SK-N-SH (cell line): ENCODE data around the gene XKR7. TPM values are rescaled to one million over a fixed set of nuclear protein-coding genes. Genes with fewer than 3 reads are reported as not detected.

Experiments
- CTCF ChIA-PET: fragments of 300-600, 350-600 bp; formaldehyde crosslinking; extraction: SDS; loops from one replicate; lab custom pipeline; 2021; lab: Yijun Ruan, JAX
- POLR2A ChIA-PET: fragments of 350-600 bp; sonication (Branson Sonifier 250); formaldehyde crosslinking; extraction: SDS; loops from one replicate; lab custom pipeline; 2020; ENCODE audit warnings: antibody characterized with exemption, inconsistent platforms; lab: Yijun Ruan, JAX
- DNase-seq: peaks from one replicate; pipeline ENCODE4 v3.0.0; 2012
- H2AFZ ChIP-seq: fragments of 200-600 bp; sonication (generic); 2 replicates; pipeline ENCODE4 v1.8.1; 2016; ENCODE audit warnings: antibody characterized with exemption, mild to moderate bottlenecking, low read depth
- H3F3A ChIP-seq: fragments of 200-600 bp; sonication (generic); replicated peaks from 2 replicates; pipeline ENCODE3; 2016; ENCODE audit warnings: antibody characterized with exemption, mild to moderate bottlenecking; ENCODE audit not compliant: insufficient read depth
- H3K27ac ChIP-seq, 2 experiments: fragments of 200-500 bp in 1 of 2; fragments of 200-600 bp in 1 of 2; sonication (Bioruptor generic) in 1 of 2; sonication (generic), shearing (Covaris generic) in 1 of 2; 2 replicates each; pipeline versions ENCODE4 v1.5.1 to v1.6.1; 2014 to 2016; ENCODE audit warnings: low read depth in 2 of 2, inconsistent platforms in 1 of 2, low read length in 1 of 2, mild to moderate bottlenecking in 1 of 2, mixed read lengths in 1 of 2
- H3K27me3 ChIP-seq: fragments of 200-600 bp; sonication (generic), shearing (Covaris generic); 2 replicates; pipeline ENCODE4 v1.6.1; 2016; ENCODE audit warnings: mixed run types; ENCODE audit not compliant: insufficient read depth
- H3K36me3 ChIP-seq, 2 experiments: fragments of 200-500 bp in 1 of 2; fragments of 200-600 bp in 1 of 2; sonication (Bioruptor generic) in 1 of 2; sonication (generic) in 1 of 2; replicated peaks in 1 of 2; 2 replicates each; pipeline versions ENCODE3 to v1.5.1; 2014 to 2016; ENCODE audit warnings: low read length in 1 of 2, mild to moderate bottlenecking in 1 of 2; ENCODE audit not compliant: insufficient read depth in 2 of 2, control insufficient read depth in 1 of 2
- H3K4me1 ChIP-seq, 2 experiments: fragments of 200-500 bp in 1 of 2; fragments of 200-600 bp in 1 of 2; sonication (Bioruptor generic) in 1 of 2; sonication (generic), shearing (Covaris generic) in 1 of 2; 2 replicates each; pipeline versions ENCODE4 v1.5.1 to v1.6.1; 2014 to 2016; ENCODE audit warnings: low read depth in 1 of 2, low read length in 1 of 2, mixed run types in 1 of 2; ENCODE audit not compliant: insufficient read depth in 2 of 2, control insufficient read depth in 1 of 2
- H3K4me2 ChIP-seq: fragments of 200-600 bp; sonication (generic), shearing (Covaris generic); 2 replicates; pipeline ENCODE4 v1.6.1; 2017; ENCODE audit warnings: mixed run types
- H3K4me3 ChIP-seq, 2 experiments: fragments of 200-500 bp in 1 of 2; fragments of 200-600 bp in 1 of 2; sonication (Bioruptor generic) in 1 of 2; sonication (generic), shearing (Covaris generic) in 1 of 2; 2 replicates each; pipeline versions ENCODE4 v1.5.1 to v1.8.1; 2014 to 2016; ENCODE audit warnings: low read depth in 2 of 2, inconsistent platforms in 1 of 2, low read length in 1 of 2, mild to moderate bottlenecking in 1 of 2, mixed read lengths in 1 of 2, moderate library complexity in 1 of 2
- H3K79me2 ChIP-seq: fragments of 200-600 bp; sonication (generic); 2 replicates; pipeline ENCODE4 v1.8.1; 2017; ENCODE audit warnings: mild to moderate bottlenecking; ENCODE audit not compliant: insufficient read depth
- H3K9ac ChIP-seq: fragments of 200-600 bp; sonication (generic); 2 replicates; pipeline ENCODE4 v1.6.1; 2017; ENCODE audit warnings: mixed run types
- H3K9me2 ChIP-seq: fragments of 200-600 bp; sonication (generic); 2 replicates; pipeline ENCODE4 v1.6.1; 2017; ENCODE audit warnings: mixed run types
- H3K9me3 ChIP-seq: fragments of 200-600 bp; sonication (generic); 2 replicates; pipeline ENCODE4 v1.6.1; 2017; ENCODE audit warnings: mixed run types, mild to moderate bottlenecking, moderate library complexity
- H4K20me1 ChIP-seq: fragments of 200-600 bp; sonication (generic); 2 replicates; pipeline ENCODE4 v1.6.1; 2017; ENCODE audit warnings: mild to moderate bottlenecking, mixed run types; ENCODE audit not compliant: insufficient read depth
- ELF1 ChIP-seq: IDR thresholded peaks from 2 replicates; pipeline ENCODE4 v1.4.0; 2012
- EP300 ChIP-seq, 2 experiments: IDR thresholded peaks; 2 replicates each; pipeline versions ENCODE4 v1.4.0 to v1.6.1; 2012; ENCODE audit warnings: borderline replicate concordance in 1 of 2, low read depth in 1 of 2, low read length in 1 of 2
- EZH2phosphoT487 ChIP-seq: fragments of 200-600 bp; sonication (generic); IDR thresholded peaks from 2 replicates; pipeline ENCODE4 v1.6.1; 2017; ENCODE audit warnings: low read depth, mixed run types, mild to moderate bottlenecking, antibody characterized with exemption, moderate library complexity, borderline replicate concordance
- FOSL2 ChIP-seq: IDR thresholded peaks from 2 replicates; pipeline ENCODE4 v1.4.0; 2012; ENCODE audit warnings: low read depth, mild to moderate bottlenecking, moderate library complexity, borderline replicate concordance
- GABPA ChIP-seq: IDR thresholded peaks from 2 replicates; pipeline ENCODE4 v1.4.0; 2012; ENCODE audit warnings: low read depth, mild to moderate bottlenecking
- JUND ChIP-seq: IDR thresholded peaks from 2 replicates; pipeline ENCODE4 v1.4.0; 2012
- MAX ChIP-seq: IDR thresholded peaks from 2 replicates; pipeline ENCODE4 v1.4.0; 2012; ENCODE audit warnings: low read depth
- MEF2A ChIP-seq: IDR thresholded peaks from 2 replicates; pipeline ENCODE4 v1.4.0; 2012; ENCODE audit warnings: low read depth, borderline replicate concordance
- MXI1 ChIP-seq: IDR thresholded peaks from 2 replicates; pipeline ENCODE4 v1.6.1; 2012; ENCODE audit warnings: mild to moderate bottlenecking, low read depth, low read length, improper control_type of control experiment
- PBX3 ChIP-seq: IDR thresholded peaks from 2 replicates; pipeline ENCODE4; 2012
- POLR2AphosphoS5 ChIP-seq: IDR thresholded peaks from 2 replicates; pipeline ENCODE4 v1.6.1; 2012; ENCODE audit warnings: low read depth, low read length
- REST ChIP-seq: IDR thresholded peaks from 2 replicates; pipeline ENCODE4 v1.6.1; 2012; ENCODE audit warnings: mild to moderate bottlenecking, low read depth, low read length, moderate library complexity
- SIN3A ChIP-seq: IDR thresholded peaks from 2 replicates; pipeline ENCODE4 v1.6.1; 2012; ENCODE audit warnings: low read depth, mild to moderate bottlenecking, low read length, moderate library complexity, borderline replicate concordance
- TAF1 ChIP-seq: IDR thresholded peaks from 2 replicates; pipeline ENCODE4 v1.6.1; 2012; ENCODE audit warnings: low read depth, mild to moderate bottlenecking, low read length, moderate library complexity, borderline replicate concordance
- USF2 ChIP-seq: fragments of 150-350 bp; IDR thresholded peaks from 2 replicates; pipeline ENCODE4 v1.6.1; 2017; ENCODE audit warnings: antibody characterized with exemption, low read length, low read depth, borderline replicate concordance
- WGBS: methylation state at CpG from one replicate; pipeline ENCODE4 v1.1.6; 2017; ENCODE audit warnings: low lambda C conversion rate; 5-methylcytosine and 5-hydroxymethylcytosine counted together
- polyA plus RNA-seq, 3 experiments: library from polyadenylated mRNA; depleted of rRNA; stranded (reverse); fragments of >200 nt; gene quantifications; 2 replicates each; pipeline ENCODE4 v1.2.3, GENCODE V29; 2012

Gene XKR7
- polyA plus RNA-seq, 1 of the 3 experiments (the other 2 are of a cell fraction): 0.02 TPM

GRCh38 chr20:31988430-31989015, 20.6 kb downstream of the XKR7 start (continued):
- no peak for TF ChIP-seq POLR2AphosphoS5
- no peak for TF ChIP-seq REST
- TF ChIP-seq TAF1: no peak

DNA sequence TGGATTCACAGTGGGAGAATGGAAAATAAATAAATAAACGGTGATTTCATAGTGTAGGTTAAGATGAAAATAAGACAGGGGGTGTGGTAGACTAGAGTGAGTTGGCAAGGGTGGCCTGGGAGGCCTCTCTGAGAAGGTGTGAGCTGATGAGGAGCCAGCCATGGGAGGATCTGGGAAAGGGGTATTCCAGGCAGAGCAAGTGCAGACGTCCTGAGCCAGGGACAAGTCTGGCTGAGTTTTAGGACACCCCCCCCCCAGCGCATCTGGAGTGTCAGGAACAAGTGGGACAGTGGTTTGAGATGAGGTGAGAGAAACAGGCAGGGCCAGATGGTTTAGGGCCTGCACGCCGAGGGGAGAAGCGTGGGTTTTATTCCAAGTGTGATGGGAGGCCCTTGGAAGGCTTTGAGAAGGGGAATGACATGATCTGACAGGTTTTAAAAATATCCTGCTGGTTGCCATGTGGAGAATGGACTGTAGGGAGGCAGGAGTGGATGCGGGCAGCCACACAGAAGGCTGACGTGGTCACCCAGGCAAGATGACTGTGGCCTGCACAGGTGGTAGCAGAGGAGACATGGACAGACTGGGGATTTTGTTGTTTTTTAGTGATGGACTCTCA, 21.2 kb downstream of the XKR7 start:
- TF ChIP-seq EP300 (IDR thresholded peaks at IDR 0.05; ENCODE audit: borderline replicate concordance in 1 of 2, low read depth in 1 of 2, low read length in 1 of 2) (no peak), JUND (no peak), FOSL2 (no peak), SIN3A (no peak)
- Histone ChIP-seq H3K27ac (no peak overlapping the region), H2AFZ (no peak overlapping the region), H3F3A (no peaks in the 10 kb centered on the region), H3K79me2 (no peaks in the 10 kb centered on the region), H3K9me3 (no peaks in the 10 kb centered on the region), H3K4me1 (peaks cover 0 to 8% of the 10 kb centered on the region in 2 experiments; a peak in 1 of 4 replicates), H3K9me2 (no peaks in the 10 kb centered on the region), H3K9ac (no peak overlapping the region), H4K20me1 (no peaks in the 10 kb centered on the region), H3K36me3 (no peaks in the 10 kb centered on the region), H3K27me3 (no peaks in the 10 kb centered on the region; the same call in 1 of the 2 replicates), H3K4me3 (no peak overlapping the region), H3K4me2 (no peak overlapping the region)
- WGBS: 74% methylated on average over 8 of the region's 8 CpGs
- ChIA-PET CTCF (interaction anchor here (1.0 to 1.3 kb wide), 2 partner anchors 42 to 166 kb away, joined by 4 to 5 read pairs; no protein-coding TSS in a partner anchor), POLR2A (no interaction called here)
- DNase-seq: no peak

DNA sequence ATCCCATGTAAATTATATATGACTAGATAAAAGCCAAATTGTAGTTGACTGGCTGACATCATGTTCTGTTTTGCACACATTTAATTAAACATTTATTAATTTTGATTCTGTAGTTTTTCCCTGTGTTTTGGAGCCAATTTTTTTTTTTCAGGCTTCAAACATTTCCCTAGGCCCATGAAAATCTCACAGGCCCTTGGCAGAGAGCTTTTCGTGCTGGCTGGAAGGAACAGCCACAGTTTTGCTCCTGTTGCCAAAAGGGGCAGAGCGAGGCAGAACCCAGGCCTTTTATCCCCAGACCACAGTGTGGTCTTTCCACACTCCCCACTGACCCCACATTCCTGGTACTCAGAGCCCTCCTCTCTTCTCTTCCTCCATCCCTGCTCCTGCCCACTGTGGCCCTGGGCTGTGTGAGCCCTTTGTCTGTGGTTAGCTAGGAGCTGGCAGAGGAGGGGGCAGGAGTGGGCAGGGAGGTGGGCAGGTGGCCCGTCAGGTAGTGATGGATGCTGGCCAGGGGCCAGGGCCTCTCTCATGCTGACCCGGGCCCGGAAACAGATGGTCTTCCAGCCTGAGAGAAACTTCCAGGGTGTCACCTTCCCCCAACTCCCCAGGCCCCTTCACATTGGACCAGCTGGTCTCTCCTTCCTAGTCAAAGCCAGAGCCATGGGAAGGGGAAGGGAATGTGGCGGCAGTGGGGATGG, 22.8 kb downstream of the XKR7 start:
- CTCF ChIA-PET: interaction anchor here (0.7 to 1.5 kb wide), 6 partner anchors 29 to 168 kb away, joined by 3 to 6 read pairs (median 4); no protein-coding TSS in a partner anchor

More for the DNA sequence above, 22.8 kb downstream of the XKR7 start:
- H3K27ac ChIP-seq: no peak overlapping the region; a peak in 1 of 4 replicates
- TF ChIP-seq GABPA: no peak
- no peak for TF ChIP-seq EZH2phosphoT487
- no peak for TF ChIP-seq USF2
- TF ChIP-seq ELF1: no peak
- no peak for TF ChIP-seq POLR2AphosphoS5
- TF ChIP-seq PBX3: no peak
- no peak for TF ChIP-seq MXI1
- TF ChIP-seq MEF2A: no peak
- TF ChIP-seq MAX: no peak
- no peak for TF ChIP-seq EP300 (IDR thresholded peaks at IDR 0.05; ENCODE audit: borderline replicate concordance in 1 of 2, low read depth in 1 of 2, low read length in 1 of 2)
- no peak for TF ChIP-seq SIN3A
- H3K9me3 ChIP-seq: no peaks in the 10 kb centered on the region
- H3F3A ChIP-seq: no peaks in the 10 kb centered on the region
- DNase-seq: peak; percentile 47
- WGBS: 52% methylated on average over 5 of the region's 6 CpGs
- H3K79me2 ChIP-seq: no peaks in the 10 kb centered on the region
- no peaks in the 10 kb centered on the region for H3K9me2 ChIP-seq
- POLR2A ChIA-PET: interaction anchor here (0.8 kb wide), 1 partner anchor 22 kb away, joined by 3 read pairs; the partner anchor contains the start of gene XKR7
- H3K4me2 ChIP-seq: no peak overlapping the region
- no peaks in the 10 kb centered on the region for H4K20me1 ChIP-seq
- H3K4me3 ChIP-seq: no peak overlapping the region
- peaks cover 0 to 8% of the 10 kb centered on the region in 2 experiments; a peak in 1 of 4 replicates for H3K4me1 ChIP-seq
- no peaks in the 10 kb centered on the region for H3K36me3 ChIP-seq
- H3K9ac ChIP-seq: no peak overlapping the region
- H3K27me3 ChIP-seq: no peaks in the 10 kb centered on the region; the same call in 1 of the 2 replicates
- no peak overlapping the region for H2AFZ ChIP-seq
